ENCODE results near the gene IL20RB. TPM values are rescaled to one million over a fixed set of nuclear protein-coding genes. Genes with fewer than 3 reads are reported as not detected.

Gene IL20RB
- 1 to 10 TPM in 2 of 4 donors, under 1 TPM in 2; 0.75 to 1.4 (median 1.1) TPM for total RNA-seq

- 91% methylated on average over 6 of the region's 7 CpGs for WGBS
- H3K27me3 ChIP-seq = no peaks in the 10 kb centered on the region
- no peak within 1 kb of the TSS for H3K4me3 ChIP-seq
- TF ChIP-seq CTCF (IDR thresholded peaks at IDR 0.05) (no peak), EP300 (IDR thresholded peaks at IDR 0.05) (no peak), POLR2AphosphoS5 (IDR thresholded peaks at IDR 0.05) (no peak), POLR2A (IDR thresholded peaks at IDR 0.05; ENCODE audit: low read depth) (no peak)
- H3K36me3 ChIP-seq = no peaks in the 10 kb centered on the region
- no peak for DNase-seq (ENCODE audit: extremely low spot score)
- H3K9me3 ChIP-seq = no peaks in the 10 kb centered on the region
- peaks cover 0 to 18% (median 10%) of the 10 kb centered on the region in 4 donors for H3K4me1 ChIP-seq
- intact Hi-C loops (cut with DNase I) = no loop called here
- H3K27ac ChIP-seq (replicated peaks in 1 of 4) = no peak within 1 kb of the TSS
Measured at GRCh38 chr3:136957751-136958288, at the start of gene IL20RB. Gene IL20RB, plus strand, starts transcription at chr3:136957983. Its CDS starts 131 bp downstream, at chr3:136958114.

GRCh38 chr3:136908297-136908696, 49.5 kb upstream of the IL20RB start:
- no peaks in the 10 kb centered on the region for H3K27me3 ChIP-seq
- WGBS = 82% methylated on average over 2 of the region's 2 CpGs
- no peak overlapping the region for H3K27ac ChIP-seq (replicated peaks in 1 of 4)
- DNase-seq (ENCODE audit: extremely low spot score) = no peak
- H3K9me3 ChIP-seq = peaks cover 0 to 30% (median 21%) of the 10 kb centered on the region in 4 donors
- no peak overlapping the region for H3K4me3 ChIP-seq
- H3K4me1 ChIP-seq = peaks cover 22 to 42% (median 34%) of the 10 kb centered on the region in 4 donors
- intact Hi-C loops (cut with DNase I) = no loop called here
- TF ChIP-seq CTCF (IDR thresholded peaks at IDR 0.05) = no peak
- TF ChIP-seq EP300 (IDR thresholded peaks at IDR 0.05) = no peak
- TF ChIP-seq POLR2AphosphoS5 (IDR thresholded peaks at IDR 0.05) = no peak
- TF ChIP-seq POLR2A (IDR thresholded peaks at IDR 0.05; ENCODE audit: low read depth) = no peak
- H3K36me3 ChIP-seq = no peaks in the 10 kb centered on the region

GRCh38 chr3:136909187-136909586, 48.6 kb upstream of the IL20RB start:
- intact Hi-C loops (cut with DNase I) = no loop called here
- H3K4me1 ChIP-seq = peaks cover 22 to 42% (median 34%) of the 10 kb centered on the region in 4 donors
- TF ChIP-seq CTCF (IDR thresholded peaks at IDR 0.05) = no peak
- no peak for TF ChIP-seq POLR2A (IDR thresholded peaks at IDR 0.05; ENCODE audit: low read depth)
- TF ChIP-seq EP300 (IDR thresholded peaks at IDR 0.05) = no peak
- TF ChIP-seq POLR2AphosphoS5 (IDR thresholded peaks at IDR 0.05) = no peak
- no peaks in the 10 kb centered on the region for H3K36me3 ChIP-seq
- H3K27me3 ChIP-seq = no peaks in the 10 kb centered on the region
- H3K27ac ChIP-seq (replicated peaks in 1 of 4) = no peak overlapping the region
- no peak for DNase-seq (ENCODE audit: extremely low spot score)
- H3K4me3 ChIP-seq = no peak overlapping the region
- peaks cover 0 to 21% (median 14%) of the 10 kb centered on the region in 4 donors for H3K9me3 ChIP-seq
- 40% methylated on average over 4 of the region's 4 CpGs for WGBS

- Histone ChIP-seq H3K4me1 (peaks cover 22 to 44% (median 34%) of the 10 kb centered on the region in 4 donors), H3K27ac (replicated peaks in 1 of 4) (no peak overlapping the region), H3K4me3 (no peak overlapping the region), H3K9me3 (peaks cover 0 to 16% (median 10%) of the 10 kb centered on the region in 4 donors), H3K27me3 (no peaks in the 10 kb centered on the region), H3K36me3 (no peaks in the 10 kb centered on the region)
- intact Hi-C loops (cut with DNase I) = no loop called here
- 96% methylated on average over 2 of the region's 2 CpGs for WGBS
- no peak for DNase-seq (ENCODE audit: extremely low spot score)
- no peak for TF ChIP-seq POLR2A (IDR thresholded peaks at IDR 0.05; ENCODE audit: low read depth)
- no peak for TF ChIP-seq EP300 (IDR thresholded peaks at IDR 0.05)
- no peak for TF ChIP-seq POLR2AphosphoS5 (IDR thresholded peaks at IDR 0.05)
- no peak for TF ChIP-seq CTCF (IDR thresholded peaks at IDR 0.05)
Measured at GRCh38 chr3:136910697-136911096, 47.1 kb upstream of the IL20RB start.

GRCh38 chr3:136913168-136913567, 44.6 kb upstream of the IL20RB start:
- Histone ChIP-seq H3K9me3 (peaks cover 0 to 16% (median 10%) of the 10 kb centered on the region in 4 donors), H3K36me3 (no peaks in the 10 kb centered on the region), H3K27me3 (no peaks in the 10 kb centered on the region), H3K4me3 (no peak overlapping the region), H3K4me1 (peaks cover 17 to 41% (median 30%) of the 10 kb centered on the region in 4 donors), H3K27ac (replicated peaks in 1 of 4) (no peak overlapping the region)
- intact Hi-C loops (cut with DNase I) = no loop called here
- 100% methylated on average over 1 of the region's 1 CpG for WGBS
- TF ChIP-seq CTCF (IDR thresholded peaks at IDR 0.05) = no peak
- TF ChIP-seq POLR2AphosphoS5 (IDR thresholded peaks at IDR 0.05) = no peak
- no peak for TF ChIP-seq EP300 (IDR thresholded peaks at IDR 0.05)
- no peak for TF ChIP-seq POLR2A (IDR thresholded peaks at IDR 0.05; ENCODE audit: low read depth)
- no peak for DNase-seq (ENCODE audit: extremely low spot score)
